Activated B cell treated with CpG ODN at 0.5 μM for 24 hours (primary cell): Measurements from ENCODE around the gene KIF13A. TPM values are rescaled to one million over a fixed set of nuclear protein-coding genes. Genes with fewer than 3 reads are reported as not detected.

Source experiments
- ATAC-seq: fragments of 200-7000 bp; cut with Tn5 transposase; one replicate; pipeline ENCODE4 v1.10.0; 2021; ENCODE audit warnings: low read depth, mild to moderate bottlenecking, moderate library complexity
- CTCF ChIA-PET: fragments of 350-600 bp; sonication (Branson Sonifier 250); formaldehyde crosslinking; loops from one replicate; lab custom pipeline; 2021; ENCODE audit warnings: antibody characterized with exemption; lab: Charles Lee
- POLR2A ChIA-PET: fragments of 350-600 bp; sonication (Branson Sonifier 250); formaldehyde crosslinking; loops from one replicate; lab custom pipeline; 2021; ENCODE audit warnings: antibody characterized with exemption; lab: Charles Lee
- DNase-seq: peaks from one replicate; pipeline ENCODE4 v3.0.0; 2022
- H3K27ac Mint-ChIP-seq: one replicate; pipeline ENCODE4 v1.8.0; 2020; ENCODE audit warnings: mixed read lengths
- H3K27me3 Mint-ChIP-seq: one replicate; pipeline ENCODE4 v1.8.0; 2021; ENCODE audit warnings: mixed read lengths
- H3K36me3 Mint-ChIP-seq: one replicate; pipeline ENCODE4 v1.8.0; 2021; ENCODE audit warnings: low read depth, mixed read lengths
- H3K4me1 Mint-ChIP-seq: one replicate; pipeline ENCODE4 v1.8.0; 2021; ENCODE audit warnings: mixed read lengths
- H3K4me3 Mint-ChIP-seq: one replicate; pipeline ENCODE4 v1.8.0; 2020; ENCODE audit warnings: mild to moderate bottlenecking, mixed read lengths
- H3K9me3 Mint-ChIP-seq: one replicate; pipeline ENCODE4 v1.8.0; 2020; ENCODE audit warnings: mixed read lengths
- CTCF ChIP-seq: fragments of 200-600 bp; IDR thresholded peaks from one replicate; pipeline ENCODE4 v1.8.0; 2022; ENCODE audit warnings: antibody characterized with exemption, mild to moderate bottlenecking
- intact Hi-C: fragments of 100-400 bp; cut with micrococcal nuclease; formaldehyde crosslinking; loops from one replicate; pipeline ENCODE4 v1.15.1; 2024
- total RNA-seq: library from RNA; stranded (reverse); gene quantifications from 2 replicates; pipeline ENCODE4 v1.2.3, GENCODE V29; 2022

KIF13A gene
- total RNA-seq, 1 donor from 2014 or later, result 14.1 TPM

DNA sequence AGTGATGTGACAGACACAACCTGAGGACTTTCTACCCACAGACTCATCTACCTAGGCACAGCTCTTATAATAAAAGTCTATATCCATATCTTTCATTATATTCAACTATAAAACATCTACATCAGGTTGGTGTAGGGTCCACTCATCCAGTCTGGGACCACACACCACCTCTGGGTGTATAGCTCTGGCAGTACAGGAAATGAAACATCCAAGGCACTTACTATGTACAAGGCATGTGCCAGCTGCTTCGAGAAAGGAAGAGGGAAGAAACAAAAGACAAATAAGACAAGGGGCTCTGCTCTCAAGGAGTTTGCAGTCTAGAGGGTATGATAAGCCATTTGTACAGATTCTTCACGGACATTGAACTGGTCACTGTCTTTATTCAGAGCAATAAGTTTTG lies 18.6 kb downstream of the KIF13A start:
- Mint-ChIP-seq H3K4me3 (no peak overlapping the region), H3K36me3 (no peaks in the 10 kb centered on the region), H3K27me3 (no peaks in the 10 kb centered on the region), H3K27ac (no peak overlapping the region), H3K4me1 (no peaks in the 10 kb centered on the region), H3K9me3 (no peaks in the 10 kb centered on the region)
- no peak for TF ChIP-seq CTCF
- ATAC-seq, result no peak
- ChIA-PET POLR2A (no interaction called here), CTCF (no interaction called here)
- DNase-seq, result no peak
- intact Hi-C loops, result no loop called here

- DNase-seq, result no peak
- Mint-ChIP-seq H3K4me3 (no peak overlapping the region), H3K27me3 (no peaks in the 10 kb centered on the region), H3K4me1 (no peaks in the 10 kb centered on the region), H3K36me3 (no peaks in the 10 kb centered on the region), H3K27ac (no peak overlapping the region), H3K9me3 (no peaks in the 10 kb centered on the region)
- POLR2A ChIA-PET, result interaction anchor here (0.6 kb wide), 1 partner anchor 212 kb away, joined by 5 read pairs; no protein-coding TSS in a partner anchor
- no peak for ATAC-seq
- TF ChIP-seq CTCF, result no peak
- intact Hi-C loops, result no loop called here
- CTCF ChIA-PET, result no interaction called here
These were observed 19.5 kb downstream of the KIF13A start for GRCh38 chr6:17967668-17968518.

DNA sequence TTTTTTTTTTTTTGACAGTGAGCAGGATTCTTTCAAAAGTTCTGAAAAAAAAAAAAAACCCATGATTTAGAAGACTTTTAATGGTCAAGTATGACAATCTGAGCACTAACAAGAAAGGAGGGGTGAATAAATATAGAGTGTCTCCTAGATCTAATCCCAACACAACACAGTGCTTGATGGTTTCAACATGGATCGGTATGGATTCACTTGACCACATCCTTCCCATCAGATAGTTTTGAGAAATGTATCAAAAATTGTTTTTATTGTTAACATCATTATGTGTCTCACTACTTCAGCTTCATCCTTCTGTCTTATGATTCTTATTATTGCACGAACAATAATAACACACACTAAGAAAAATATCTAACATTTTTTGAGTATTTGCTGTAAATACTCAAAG lies 21.0 kb downstream of the KIF13A start:
- Mint-ChIP-seq H3K36me3 (no peaks in the 10 kb centered on the region), H3K4me3 (no peak overlapping the region), H3K27me3 (no peaks in the 10 kb centered on the region), H3K9me3 (no peaks in the 10 kb centered on the region), H3K4me1 (peaks cover 4% of the 10 kb centered on the region), H3K27ac (no peak overlapping the region)
- POLR2A ChIA-PET, result no interaction called here
- ATAC-seq, result no peak
- CTCF ChIA-PET, result no interaction called here
- TF ChIP-seq CTCF, result no peak
- intact Hi-C loops, result no loop called here
- no peak for DNase-seq

DNA sequence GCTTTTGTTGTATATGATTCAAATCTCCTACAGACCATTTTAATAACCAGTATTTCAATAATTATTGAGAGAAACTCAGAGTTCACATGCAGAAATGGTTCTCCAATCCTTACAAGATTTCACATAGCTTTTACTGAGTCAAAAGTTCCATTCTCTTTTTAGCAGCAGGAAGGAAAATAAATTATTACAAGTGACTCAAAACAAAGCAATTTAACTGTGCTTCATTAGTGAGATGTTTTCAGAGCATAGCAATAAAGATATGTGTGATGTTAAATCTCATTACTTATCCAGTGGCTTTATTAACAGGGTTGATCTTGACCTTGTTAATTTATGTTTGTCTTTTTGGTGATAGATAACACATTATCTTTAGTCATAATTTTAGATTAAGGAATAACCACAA lies 22.0 kb downstream of the KIF13A start:
- no peak overlapping the region for H3K4me3 Mint-ChIP-seq
- ATAC-seq (no peak), DNase-seq (no peak)
- no peaks in the 10 kb centered on the region for H3K9me3 Mint-ChIP-seq
- ChIA-PET POLR2A (no interaction called here), CTCF (no interaction called here)
- no peaks in the 10 kb centered on the region for H3K36me3 Mint-ChIP-seq
- H3K27me3 Mint-ChIP-seq, result peaks cover under 1% of the 10 kb centered on the region
- intact Hi-C loops, result no loop called here
- peaks cover 4% of the 10 kb centered on the region for H3K4me1 Mint-ChIP-seq
- TF ChIP-seq CTCF, result no peak
- H3K27ac Mint-ChIP-seq, result no peak overlapping the region

DNA sequence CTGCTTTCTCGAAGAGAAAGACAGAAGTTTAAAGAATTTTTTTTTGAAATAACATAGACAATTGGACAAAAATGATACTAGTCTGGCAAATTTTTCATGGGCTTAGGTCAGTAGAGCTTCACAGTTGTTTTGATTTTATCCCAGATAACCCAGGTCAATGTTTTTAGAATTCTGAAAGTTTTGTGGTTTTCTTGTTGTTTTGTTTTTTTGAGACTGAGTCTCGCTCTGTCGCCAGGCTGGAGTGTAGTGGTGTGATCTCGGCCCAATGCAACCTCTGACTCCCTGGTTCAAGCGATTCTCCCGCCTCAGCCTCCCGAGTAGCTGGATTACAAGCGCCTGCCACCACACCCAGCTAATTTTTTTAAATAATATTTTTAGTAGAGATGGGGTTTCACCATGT lies 22.8 kb downstream of the KIF13A start:
- TF ChIP-seq CTCF, result no peak
- Mint-ChIP-seq H3K27me3 (peaks cover 2% of the 10 kb centered on the region), H3K4me3 (no peak overlapping the region), H3K27ac (no peak overlapping the region), H3K9me3 (no peaks in the 10 kb centered on the region), H3K4me1 (peaks cover 4% of the 10 kb centered on the region), H3K36me3 (no peaks in the 10 kb centered on the region)
- POLR2A ChIA-PET, result no interaction called here
- intact Hi-C loops, result no loop called here
- ATAC-seq (no peak), DNase-seq (no peak)
- CTCF ChIA-PET, result no interaction called here
